Aorta (tissue), 5 donors: ENCODE data around the gene CLPSL2. TPM values are rescaled to one million over a fixed set of nuclear protein-coding genes. Genes with fewer than 3 reads are reported as not detected.

Experiments used
- ATAC-seq: fragments of 200-7000 bp; cut with Tn5 transposase; one replicate; pipeline ENCODE4 v1.9.1; 2022; ENCODE audit warnings: moderate library complexity; ENCODE audit not compliant: low FRiP score
- DNase-seq, 2 donors: peaks; one replicate each; pipeline ENCODE4 v3.0.0-alpha.2; 2020
- H3K27ac ChIP-seq, 2 donors: one replicate each; pipeline ENCODE4 v1.5.1; 2013; ENCODE audit warnings: low read length in 2 of 2, mild to moderate bottlenecking in 2 of 2, moderate library complexity in 2 of 2, control low read depth in 1 of 2, inconsistent platforms in 1 of 2, low read depth in 1 of 2
- H3K27me3 ChIP-seq, 2 donors: one replicate each; pipeline ENCODE4 v1.6.1; 2013; ENCODE audit warnings: control low read depth in 1 of 2, low read length in 1 of 2, mild to moderate bottlenecking in 1 of 2, moderate library complexity in 1 of 2; ENCODE audit not compliant: insufficient read depth in 2 of 2, control insufficient read depth in 1 of 2
- H3K36me3 ChIP-seq, 2 donors: one replicate each; pipeline ENCODE4 v1.6.1; 2013; ENCODE audit warnings: control low read depth in 1 of 2, low read length in 1 of 2, mild to moderate bottlenecking in 1 of 2; ENCODE audit not compliant: insufficient read depth in 2 of 2, control insufficient read depth in 1 of 2
- H3K4me1 ChIP-seq, 2 donors: one replicate each; pipeline ENCODE4 v1.6.1; 2013; ENCODE audit warnings: low read length in 2 of 2, control low read depth in 1 of 2, mild to moderate bottlenecking in 1 of 2, moderate library complexity in 1 of 2; ENCODE audit not compliant: insufficient read depth in 2 of 2, control insufficient read depth in 1 of 2
- H3K4me3 ChIP-seq, 2 donors: one replicate each; pipeline ENCODE4 v1.5.1; 2013; ENCODE audit warnings: low read length in 2 of 2, control low read depth in 1 of 2, mild to moderate bottlenecking in 1 of 2
- H3K9me3 ChIP-seq: one replicate; pipeline ENCODE4 v1.6.1; 2013; ENCODE audit warnings: mild to moderate bottlenecking, low read length; ENCODE audit not compliant: control insufficient read depth
- WGBS, 2 donors: extraction: QIAGEN DNeasy Blood & Tissue Kit; methylation state at CpG; one replicate each; pipeline ENCODE4 v1.1.7; 2013; 5-methylcytosine and 5-hydroxymethylcytosine counted together
- intact Hi-C, 2 donors: fragments of 100-400 bp; cut with DNase I; formaldehyde crosslinking; loops; one replicate each; pipeline versions ENCODE4 v1.14.2 to v1.15.0; 2022
- polyA plus RNA-seq, 2 donors: library from polyadenylated mRNA; stranded (reverse); fragments of 200-250 nt; gene quantifications; one replicate each; pipeline ENCODE4 v1.2.3, GENCODE V29; 2013
- total RNA-seq, 2 donors: library from RNA; stranded (reverse); fragmentation: NEBNext Ultra II Directional; extraction: Animal tissue kit (Norgen Biotek cat#: 25700); gene quantifications; one replicate each; pipeline ENCODE4 v1.2.1, GENCODE V29; 2021
- donor health status: healthy with polysubstance abuse.
- donor health status: Bipolar disorder and iron deficiency.
- donor health status: DM: no; HTN: no; CAD: no.
- donor health status: DM: no; HTN: no; CAD: no.
- donor health status: DM: yes; HTN: yes; CAD: no.

The CLPSL2 gene
- total and polyA plus RNA-seq, 4 donors, result not detected

GRCh38 chr6:35739645-35740524 lies 36.5 kb upstream of the CLPSL2 start:
- no peak overlapping the region for H3K27ac ChIP-seq
- DNase-seq (no peak), ATAC-seq (no peak)
- 79 to 81% methylated on average over 5 of the region's 5 CpGs for WGBS, 2 donors
- H3K4me3 ChIP-seq, result no peak overlapping the region
- H3K4me1 ChIP-seq, result peaks cover 0 to 3% of the 10 kb centered on the region in 2 donors
- no peaks in the 10 kb centered on the region for H3K36me3 ChIP-seq
- no peaks in the 10 kb centered on the region for H3K9me3 ChIP-seq
- intact Hi-C loops, result no loop called here
- no peaks in the 10 kb centered on the region for H3K27me3 ChIP-seq

DNA sequence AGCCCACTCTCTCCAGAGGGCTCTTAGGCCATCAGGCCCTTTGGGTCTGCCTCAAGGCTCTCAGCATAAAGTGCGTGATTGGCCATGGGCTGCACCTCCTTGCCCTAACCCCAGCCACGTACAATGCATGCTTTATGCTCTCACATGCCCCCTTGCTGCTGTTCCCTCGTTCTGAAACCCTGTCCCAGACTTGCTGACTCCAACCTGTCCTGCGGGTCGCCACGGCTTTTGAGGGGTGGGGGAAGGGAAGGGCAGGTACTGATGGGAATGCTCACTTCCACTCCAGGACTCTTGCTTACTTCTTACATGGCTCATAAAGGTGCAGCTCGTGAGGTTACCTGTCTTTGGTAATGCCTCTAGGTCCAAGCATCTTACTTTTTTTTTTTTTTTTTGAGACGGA lies 33.6 kb upstream of the CLPSL2 start:
- DNase-seq, result no peak
- intact Hi-C loops, result no loop called here

GRCh38 chr6:35745509-35745908 lies 30.9 kb upstream of the CLPSL2 start:
- H3K27me3 ChIP-seq, result no peaks in the 10 kb centered on the region
- ATAC-seq, result no peak
- DNase-seq, result no peak
- no peak overlapping the region for H3K4me3 ChIP-seq
- intact Hi-C loops, result no loop called here
- H3K36me3 ChIP-seq, result no peaks in the 10 kb centered on the region
- no peaks in the 10 kb centered on the region for H3K4me1 ChIP-seq
- no peak overlapping the region for H3K27ac ChIP-seq
- H3K9me3 ChIP-seq, result peaks cover 1% of the 10 kb centered on the region
- 93% methylated on average over 7 of the region's 7 CpGs for WGBS, 2 donors

More for the DNA sequence above, 33.6 kb upstream of the CLPSL2 start:
- H3K36me3 ChIP-seq, result no peaks in the 10 kb centered on the region
- no peak overlapping the region for H3K4me3 ChIP-seq
- H3K9me3 ChIP-seq, result peaks cover 1% of the 10 kb centered on the region
- no peaks in the 10 kb centered on the region for H3K4me1 ChIP-seq
- ATAC-seq, result no peak
- no peak overlapping the region for H3K27ac ChIP-seq
- no peaks in the 10 kb centered on the region for H3K27me3 ChIP-seq
- 49% methylated on average over 8 of the region's 8 CpGs for WGBS, 2 donors

DNA sequence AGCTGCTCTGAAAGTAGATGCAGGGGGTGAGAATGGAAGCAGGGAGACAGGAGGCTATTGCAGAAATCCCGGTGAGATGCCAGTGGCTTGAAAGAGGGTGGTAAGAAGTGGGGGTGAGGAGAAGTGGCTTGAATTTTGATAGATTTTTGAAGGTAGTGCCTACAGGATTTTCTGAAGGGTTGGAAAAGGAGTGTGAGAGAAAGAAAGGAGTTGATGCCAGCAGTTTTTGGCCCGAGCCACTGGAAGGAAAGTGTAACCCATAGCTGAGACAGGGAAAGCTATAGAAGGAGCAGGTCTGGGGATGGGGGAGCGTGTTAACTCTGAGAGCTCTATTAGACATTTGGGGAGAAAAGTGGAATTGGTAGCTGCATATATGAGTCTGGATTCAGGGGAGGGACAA lies 29.9 kb upstream of the CLPSL2 start:
- Histone ChIP-seq H3K9me3 (peaks cover 1% of the 10 kb centered on the region), H3K4me3 (no peak overlapping the region), H3K4me1 (no peaks in the 10 kb centered on the region), H3K36me3 (no peaks in the 10 kb centered on the region), H3K27me3 (no peaks in the 10 kb centered on the region), H3K27ac (no peak overlapping the region)
- WGBS, 2 donors, result 58 to 68% methylated on average over 3 of the region's 3 CpGs
- no peak for ATAC-seq
- DNase-seq, result no peak
- intact Hi-C loops, result no loop called here

- H3K27me3 ChIP-seq, result no peaks in the 10 kb centered on the region
- peaks cover 1% of the 10 kb centered on the region for H3K9me3 ChIP-seq
- H3K36me3 ChIP-seq, result no peaks in the 10 kb centered on the region
- H3K4me1 ChIP-seq, result no peaks in the 10 kb centered on the region
- 99 to 100% methylated on average over 1 of the region's 1 CpG for WGBS, 2 donors
- H3K4me3 ChIP-seq, result no peak overlapping the region
- intact Hi-C loops, result no loop called here
- DNase-seq (no peak), ATAC-seq (no peak)
- H3K27ac ChIP-seq, result no peak overlapping the region
Measured at GRCh38 chr6:35747877-35748276, 28.5 kb upstream of the CLPSL2 start.

GRCh38 chr6:35750557-35750956 lies 25.8 kb upstream of the CLPSL2 start:
- Histone ChIP-seq H3K27ac (no peak overlapping the region), H3K27me3 (no peaks in the 10 kb centered on the region), H3K4me1 (no peaks in the 10 kb centered on the region), H3K36me3 (no peaks in the 10 kb centered on the region), H3K4me3 (no peak overlapping the region), H3K9me3 (peaks cover 1% of the 10 kb centered on the region)
- no peak for ATAC-seq
- DNase-seq, result no peak
- intact Hi-C loops, result no loop called here
- 86 to 87% methylated on average over 7 of the region's 7 CpGs for WGBS, 2 donors

GRCh38 chr6:35751594-35751993 lies 24.8 kb upstream of the CLPSL2 start:
- H3K4me1 ChIP-seq, result no peaks in the 10 kb centered on the region
- WGBS, 2 donors, result 64 to 75% methylated on average over 4 of the region's 4 CpGs
- H3K9me3 ChIP-seq, result peaks cover 1% of the 10 kb centered on the region
- H3K4me3 ChIP-seq, result no peak overlapping the region
- ATAC-seq, result no peak
- no peaks in the 10 kb centered on the region for H3K27me3 ChIP-seq
- no peaks in the 10 kb centered on the region for H3K36me3 ChIP-seq
- intact Hi-C loops, result no loop called here
- H3K27ac ChIP-seq, result no peak overlapping the region
- DNase-seq, result no peak

DNA sequence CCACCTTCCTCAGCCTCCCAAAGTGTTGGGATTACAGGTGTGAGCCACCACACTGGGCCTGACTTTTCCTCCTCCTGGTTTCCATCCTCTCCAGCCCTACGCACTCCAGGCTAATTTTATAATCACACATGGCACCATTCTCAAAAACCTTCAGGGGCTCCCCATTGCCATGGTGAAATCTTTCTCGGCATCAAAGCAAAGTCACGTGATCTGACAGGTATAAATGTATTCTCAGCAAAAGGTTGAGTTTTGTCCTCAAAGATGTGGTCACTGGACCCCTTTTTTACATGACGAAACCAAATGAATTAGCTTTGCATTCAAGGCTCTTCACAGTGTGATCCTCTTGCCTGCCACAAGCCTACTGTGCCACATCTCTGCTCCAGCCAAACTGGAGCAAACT lies 24.1 kb upstream of the CLPSL2 start:
- 87 to 91% methylated on average over 4 of the region's 4 CpGs for WGBS, 2 donors
- Histone ChIP-seq H3K4me1 (no peaks in the 10 kb centered on the region), H3K27me3 (no peaks in the 10 kb centered on the region), H3K9me3 (no peaks in the 10 kb centered on the region), H3K36me3 (no peaks in the 10 kb centered on the region), H3K27ac (no peak overlapping the region), H3K4me3 (no peak overlapping the region)
- intact Hi-C loops, result no loop called here
- no peak for ATAC-seq
- no peak for DNase-seq
